Hindlimb muscle (tissue), 1 donor: ENCODE data around the gene MAGEE2. TPM values are rescaled to one million over a fixed set of nuclear protein-coding genes. Genes with fewer than 3 reads are reported as not detected.
"Not testable (repeated sequence)": the region's sequence is repeated elsewhere in the genome, so short reads cannot be mapped to it uniquely, and the experiment has no call there.

Source experiments
- DNase-seq: peaks from one replicate; pipeline ENCODE4 v3.0.0-alpha.2; 2013
- polyA plus RNA-seq: library from polyadenylated mRNA; unstranded; fragments of 120-200 nt; gene quantifications from one replicate; pipeline ENCODE4 v1.2.1, GENCODE V29; 2013; ENCODE audit not compliant: insufficient read length

The MAGEE2 gene, protein sequence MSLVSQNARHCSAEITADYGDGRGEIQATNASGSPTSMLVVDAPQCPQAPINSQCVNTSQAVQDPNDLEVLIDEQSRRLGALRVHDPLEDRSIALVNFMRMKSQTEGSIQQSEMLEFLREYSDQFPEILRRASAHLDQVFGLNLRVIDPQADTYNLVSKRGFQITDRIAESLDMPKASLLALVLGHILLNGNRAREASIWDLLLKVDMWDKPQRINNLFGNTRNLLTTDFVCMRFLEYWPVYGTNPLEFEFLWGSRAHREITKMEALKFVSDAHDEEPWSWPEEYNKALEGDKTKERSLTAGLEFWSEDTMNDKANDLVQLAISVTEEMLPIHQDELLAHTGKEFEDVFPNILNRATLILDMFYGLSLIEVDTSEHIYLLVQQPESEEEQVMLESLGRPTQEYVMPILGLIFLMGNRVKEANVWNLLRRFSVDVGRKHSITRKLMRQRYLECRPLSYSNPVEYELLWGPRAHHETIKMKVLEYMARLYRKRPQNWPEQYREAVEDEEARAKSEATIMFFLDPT
- 0.35 TPM for polyA plus RNA-seq

DNA sequence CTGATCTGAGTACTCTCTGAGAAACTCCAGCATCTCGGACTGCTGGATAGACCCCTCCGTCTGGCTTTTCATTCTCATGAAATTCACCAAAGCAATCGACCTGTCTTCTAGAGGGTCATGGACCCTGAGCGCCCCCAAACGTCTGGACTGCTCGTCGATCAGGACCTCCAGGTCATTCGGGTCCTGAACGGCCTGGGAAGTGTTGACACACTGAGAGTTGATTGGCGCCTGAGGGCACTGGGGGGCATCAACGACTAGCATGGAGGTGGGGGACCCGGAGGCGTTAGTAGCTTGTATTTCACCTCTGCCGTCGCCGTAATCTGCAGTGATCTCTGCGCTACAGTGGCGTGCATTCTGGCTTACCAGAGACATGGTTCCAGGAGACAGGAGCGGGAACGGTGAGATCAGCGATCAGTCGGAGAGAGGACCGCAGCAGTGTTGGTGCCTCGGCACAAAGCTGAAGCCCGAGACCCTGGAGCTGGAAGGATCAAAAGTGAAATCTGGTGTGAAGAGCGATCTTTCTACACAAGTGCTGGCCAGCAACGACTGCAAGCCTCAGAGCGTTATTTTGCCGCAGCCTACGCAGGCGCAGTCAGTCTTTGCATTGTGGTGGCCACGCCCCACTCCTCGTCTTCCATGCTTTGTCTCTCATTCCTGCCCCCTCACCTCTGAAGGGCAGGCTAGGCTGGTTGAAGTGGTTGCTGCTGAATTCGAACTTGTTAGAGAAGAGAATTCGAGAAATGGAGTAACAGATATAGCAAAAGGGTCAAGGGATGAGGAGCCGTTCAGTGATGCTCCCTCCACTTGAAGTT, at the start of gene MAGEE2:
TSS of gene MAGEE2 (minus strand) at position 575 of the 812 bp plus-strand sequence. CDS start at position 372, 203 bp downstream.
- DNase-seq = peak; percentile 11

DNA sequence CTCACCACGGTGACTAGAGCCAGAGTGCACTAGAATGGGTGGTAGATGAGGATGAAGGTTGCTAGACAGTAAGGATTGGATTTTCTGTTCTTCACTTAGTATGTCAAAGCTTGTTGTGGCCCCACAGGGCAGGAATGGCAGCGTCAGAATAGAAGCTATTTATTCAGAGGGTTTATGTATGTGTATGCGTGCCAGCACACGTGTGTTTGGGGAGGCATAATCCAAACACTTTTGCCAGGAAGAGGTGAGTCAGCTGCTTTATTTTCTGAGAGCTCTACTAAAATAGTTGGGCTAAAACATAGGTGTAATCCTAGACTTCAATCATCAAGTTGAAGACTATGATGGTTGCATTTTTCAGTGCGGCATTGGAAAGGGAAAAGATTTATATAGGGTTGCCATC, 1.2 kb upstream of the MAGEE2 start:
- no peak for DNase-seq

DNA sequence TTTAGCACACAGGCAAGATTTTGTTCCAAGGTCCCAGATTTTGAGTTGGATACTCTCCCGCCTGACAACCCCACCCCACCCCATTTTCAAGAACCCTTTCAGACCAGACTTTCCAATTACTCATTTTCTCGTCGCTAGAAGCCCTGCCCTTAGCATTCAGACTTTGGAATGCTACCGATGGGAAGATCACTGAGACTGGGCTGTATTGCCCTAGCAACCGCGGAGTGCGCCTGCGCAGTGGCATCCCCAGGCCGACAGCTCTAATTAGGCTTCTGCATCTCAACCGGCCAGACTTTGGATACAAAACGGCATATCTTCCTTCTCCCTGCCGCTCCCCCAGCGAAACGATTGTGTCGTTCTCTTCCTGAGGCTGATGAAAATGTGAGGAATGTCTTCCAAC, 3.4 kb downstream of the MAGEE2 start:
- DNase-seq = peak; percentile 38

DNA sequence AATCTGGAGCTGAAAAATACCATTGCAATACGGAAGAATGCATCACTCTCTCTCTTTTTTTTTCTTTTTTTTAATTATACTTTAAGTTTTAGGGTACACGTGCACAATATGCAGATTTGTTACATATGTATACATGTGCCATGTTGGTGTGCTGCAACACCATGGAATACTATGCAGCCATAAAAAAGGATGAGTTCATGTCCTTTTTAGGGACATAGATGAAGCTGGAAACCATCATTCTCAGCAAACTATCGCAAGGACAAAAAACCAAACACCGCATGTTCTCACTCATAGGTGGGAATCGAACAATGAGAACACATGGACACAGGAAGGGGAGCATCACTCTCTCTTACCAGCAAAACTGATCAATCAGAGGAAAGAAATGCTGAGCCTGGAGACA, 17.0 kb downstream of the MAGEE2 start:
- DNase-seq = not testable (repeated sequence)

DNA sequence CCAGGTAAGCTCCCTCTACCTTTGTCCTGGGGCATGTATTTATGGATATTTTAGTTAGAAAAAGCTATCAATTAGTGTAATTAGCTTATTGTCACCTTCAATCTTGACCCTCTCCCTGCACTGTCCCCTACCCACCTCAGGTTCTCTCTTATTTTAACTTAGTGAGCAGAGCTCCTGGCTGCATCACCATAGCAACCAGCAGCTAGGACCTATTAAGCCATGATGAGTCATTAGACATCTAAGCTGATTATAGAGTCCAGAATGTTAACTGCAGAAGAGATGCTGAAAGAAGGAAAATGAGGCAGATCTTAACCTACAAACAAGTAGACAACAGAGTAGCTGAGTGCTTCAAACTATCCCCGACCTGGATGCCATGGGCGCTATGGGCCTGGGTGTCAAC, 36.6 kb downstream of the MAGEE2 start:
- no peak for DNase-seq

DNA sequence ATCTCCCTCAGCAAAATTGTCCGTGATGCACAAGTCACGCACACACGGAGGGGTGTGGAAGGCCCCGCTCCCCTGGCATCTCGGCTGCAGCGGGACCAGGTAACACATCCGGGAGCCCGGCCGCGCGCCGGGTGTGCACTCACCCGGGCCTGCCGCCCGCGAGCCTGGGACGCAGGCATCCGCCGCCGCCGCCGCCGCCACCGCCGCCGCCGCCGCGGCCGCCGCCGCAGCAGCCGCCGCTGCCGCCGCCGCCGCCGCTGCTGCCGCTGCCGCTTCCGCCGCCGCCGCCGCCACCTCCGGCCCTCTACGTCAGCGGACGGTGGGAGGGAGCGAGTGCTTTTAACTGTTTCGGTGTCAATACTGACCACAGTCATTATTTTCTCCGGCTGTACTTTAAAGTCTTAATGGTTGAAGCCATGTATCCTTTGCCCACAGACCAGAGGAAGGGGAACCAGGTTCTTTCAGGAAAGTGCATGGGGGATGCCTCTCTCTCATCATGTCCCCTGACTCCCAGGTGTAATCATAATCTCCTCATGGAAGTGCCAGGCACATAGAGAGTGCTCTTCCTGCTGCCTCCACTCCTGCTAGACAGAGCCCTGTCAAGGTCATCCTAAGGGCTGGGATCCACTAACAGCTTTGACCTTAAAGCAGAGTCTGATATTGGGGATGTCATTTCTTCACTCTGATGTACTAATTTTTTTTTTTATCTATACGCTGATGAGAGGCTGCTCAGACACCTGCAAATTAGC, 38.0 kb downstream of the MAGEE2 start:
- peak; percentile 40 for DNase-seq
